ENCODE results near the gene UTP18. TPM values are rescaled to one million over a fixed set of nuclear protein-coding genes. Genes with fewer than 3 reads are reported as not detected.

Gene UTP18
- polyA plus RNA-seq, 1 donor (not counting 4 experiments of a cell fraction or from before 2014, with no cell fraction given), result 42.7 TPM

DNA sequence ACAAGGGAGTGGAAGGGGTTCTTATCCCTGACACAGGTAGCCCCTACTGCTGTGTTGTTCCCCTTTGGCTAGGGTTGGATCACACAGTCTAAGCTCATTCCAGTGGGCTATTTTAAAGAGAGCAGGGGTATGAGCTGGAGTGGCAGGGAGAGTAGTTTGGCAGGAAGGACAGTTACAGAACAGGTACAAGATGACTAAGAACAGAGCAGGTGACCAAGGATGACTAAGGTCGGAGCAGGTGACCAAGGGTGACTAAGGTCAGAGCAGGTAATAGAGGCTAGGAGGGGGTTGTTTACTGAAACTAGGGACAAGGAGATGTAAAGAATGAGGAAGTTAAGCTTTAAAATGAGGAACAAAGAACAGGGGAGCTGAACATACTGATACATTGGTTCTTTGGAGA lies 58.8 kb downstream of the UTP18 start:
- Histone ChIP-seq H3K4me3 (ENCODE audit: control insufficient read depth in 2 of 3, extremely low read depth in 1 of 3, insufficient read depth in 2 of 3, low read depth in 1 of 3, low read length in 3 of 3) (no peak overlapping the region), H3K27ac (ENCODE audit: control insufficient read depth, insufficient read depth, low read length) (no peak overlapping the region), H3K4me1 (ENCODE audit: control insufficient read depth, extremely low read depth, insufficient read depth, low read length) (no peaks in the 10 kb centered on the region), H3K9me3 (ENCODE audit: control insufficient read depth, low read depth, low read length) (peaks cover 3% of the 10 kb centered on the region), H3K27me3 (ENCODE audit: control insufficient read depth, extremely low read depth, insufficient read depth, low read length) (no peaks in the 10 kb centered on the region), H3K36me3 (ENCODE audit: control insufficient read depth in 2 of 2, extremely low read depth in 1 of 2, insufficient read depth in 2 of 2, low read length in 2 of 2) (no peaks in the 10 kb centered on the region), H3K9me1 (ENCODE audit: control insufficient read depth, extremely low read depth, insufficient read depth, low read length) (no peaks in the 10 kb centered on the region), H2AFZ (ENCODE audit: control insufficient read depth, low read length) (no peak overlapping the region), H3K79me2 (ENCODE audit: control insufficient read depth, insufficient read depth, low read length) (no peaks in the 10 kb centered on the region), H3K9ac (ENCODE audit: control insufficient read depth, extremely low read depth, insufficient read depth, low read length) (no peak overlapping the region), H3K4me2 (ENCODE audit: control insufficient read depth, extremely low read depth, insufficient read depth, low read depth, low read length) (no peak overlapping the region), H4K20me1 (ENCODE audit: control insufficient read depth, extremely low read depth, insufficient read depth, low read length) (no peaks in the 10 kb centered on the region)
- TF ChIP-seq, protein P1, sequence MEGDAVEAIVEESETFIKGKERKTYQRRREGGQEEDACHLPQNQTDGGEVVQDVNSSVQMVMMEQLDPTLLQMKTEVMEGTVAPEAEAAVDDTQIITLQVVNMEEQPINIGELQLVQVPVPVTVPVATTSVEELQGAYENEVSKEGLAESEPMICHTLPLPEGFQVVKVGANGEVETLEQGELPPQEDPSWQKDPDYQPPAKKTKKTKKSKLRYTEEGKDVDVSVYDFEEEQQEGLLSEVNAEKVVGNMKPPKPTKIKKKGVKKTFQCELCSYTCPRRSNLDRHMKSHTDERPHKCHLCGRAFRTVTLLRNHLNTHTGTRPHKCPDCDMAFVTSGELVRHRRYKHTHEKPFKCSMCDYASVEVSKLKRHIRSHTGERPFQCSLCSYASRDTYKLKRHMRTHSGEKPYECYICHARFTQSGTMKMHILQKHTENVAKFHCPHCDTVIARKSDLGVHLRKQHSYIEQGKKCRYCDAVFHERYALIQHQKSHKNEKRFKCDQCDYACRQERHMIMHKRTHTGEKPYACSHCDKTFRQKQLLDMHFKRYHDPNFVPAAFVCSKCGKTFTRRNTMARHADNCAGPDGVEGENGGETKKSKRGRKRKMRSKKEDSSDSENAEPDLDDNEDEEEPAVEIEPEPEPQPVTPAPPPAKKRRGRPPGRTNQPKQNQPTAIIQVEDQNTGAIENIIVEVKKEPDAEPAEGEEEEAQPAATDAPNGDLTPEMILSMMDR (optimal IDR thresholded peaks at IDR 0.05 in 1 of 3, IDR thresholded peaks at IDR 0.05 in 1 of 3, conservative IDR thresholded peaks at IDR 0.05 in 1 of 3; ENCODE audit: extremely low read depth in 1 of 3, insufficient read depth in 2 of 3, low read length in 3 of 3), result no peak
- TF ChIP-seq EZH2 (IDR thresholded peaks at IDR 0.05; ENCODE audit: low read length), result no peak
- dilution Hi-C loops (cut with MboI; ENCODE audit: extremely low pct_ligation_motif_present, low sequenced_read_pairs), result no loop called here
- DNase-seq (ENCODE audit: low read depth, low spot score) (no peak), FAIRE-seq (no peak)

DNA sequence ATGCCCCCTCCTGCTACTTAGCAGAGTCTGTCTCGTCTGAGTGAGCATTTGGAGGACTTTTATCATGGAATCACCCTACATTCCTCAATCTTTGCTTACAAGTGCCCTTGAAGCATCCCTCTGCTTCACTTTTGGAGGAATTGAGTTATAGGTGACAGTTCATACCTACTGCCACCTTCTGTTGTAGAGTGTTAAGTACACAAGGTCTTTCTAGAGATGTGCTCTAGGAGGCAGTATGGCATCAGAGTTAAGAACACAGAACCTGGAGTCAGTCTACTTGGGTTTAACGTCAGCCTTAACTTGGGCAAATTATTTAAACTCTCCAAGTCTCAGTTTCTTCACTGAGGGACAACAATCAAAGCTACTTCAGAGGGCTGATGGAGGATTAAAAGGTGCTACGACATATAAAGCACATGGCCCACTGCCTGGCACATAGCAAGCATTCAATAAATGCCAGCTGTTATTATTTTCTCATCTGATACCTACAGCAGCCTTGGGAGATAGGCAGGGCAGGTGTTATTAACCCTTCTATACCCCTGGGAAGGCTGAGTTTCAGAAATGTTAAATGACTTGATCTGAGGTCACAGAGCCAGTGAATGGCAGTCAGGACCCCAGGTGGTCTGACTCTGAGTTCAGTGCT lies 62.2 kb downstream of the UTP18 start:
- Histone ChIP-seq H3K4me1 (ENCODE audit: control insufficient read depth, extremely low read depth, insufficient read depth, low read length) (no peaks in the 10 kb centered on the region), H3K79me2 (ENCODE audit: control insufficient read depth, insufficient read depth, low read length) (no peaks in the 10 kb centered on the region), H3K4me3 (ENCODE audit: control insufficient read depth in 2 of 3, extremely low read depth in 1 of 3, insufficient read depth in 2 of 3, low read depth in 1 of 3, low read length in 3 of 3) (no peak overlapping the region), H3K9me1 (ENCODE audit: control insufficient read depth, extremely low read depth, insufficient read depth, low read length) (no peaks in the 10 kb centered on the region), H3K27ac (ENCODE audit: control insufficient read depth, insufficient read depth, low read length) (no peak overlapping the region), H4K20me1 (ENCODE audit: control insufficient read depth, extremely low read depth, insufficient read depth, low read length) (no peaks in the 10 kb centered on the region), H3K9ac (ENCODE audit: control insufficient read depth, extremely low read depth, insufficient read depth, low read length) (no peak overlapping the region), H3K4me2 (ENCODE audit: control insufficient read depth, extremely low read depth, insufficient read depth, low read depth, low read length) (no peak overlapping the region), H2AFZ (ENCODE audit: control insufficient read depth, low read length) (no peak overlapping the region), H3K9me3 (ENCODE audit: control insufficient read depth, low read depth, low read length) (peaks cover 3% of the 10 kb centered on the region), H3K36me3 (ENCODE audit: control insufficient read depth in 2 of 2, extremely low read depth in 1 of 2, insufficient read depth in 2 of 2, low read length in 2 of 2) (no peaks in the 10 kb centered on the region), H3K27me3 (ENCODE audit: control insufficient read depth, extremely low read depth, insufficient read depth, low read length) (no peaks in the 10 kb centered on the region)
- no peak for DNase-seq (ENCODE audit: low read depth, low spot score)
- dilution Hi-C loops (cut with MboI; ENCODE audit: extremely low pct_ligation_motif_present, low sequenced_read_pairs), result no loop called here
- TF ChIP-seq, protein P1 (optimal IDR thresholded peaks at IDR 0.05 in 1 of 3, IDR thresholded peaks at IDR 0.05 in 1 of 3, conservative IDR thresholded peaks at IDR 0.05 in 1 of 3; ENCODE audit: extremely low read depth in 1 of 3, insufficient read depth in 2 of 3, low read length in 3 of 3), result peak; percentile 37 to 80 (median 68)
- no peak for TF ChIP-seq EZH2 (IDR thresholded peaks at IDR 0.05; ENCODE audit: low read length)
- peak; percentile 48 for FAIRE-seq

Measured in keratinocyte (primary cell).